ENCODE data around the gene PRMT1.

Gene PRMT1

DNA sequence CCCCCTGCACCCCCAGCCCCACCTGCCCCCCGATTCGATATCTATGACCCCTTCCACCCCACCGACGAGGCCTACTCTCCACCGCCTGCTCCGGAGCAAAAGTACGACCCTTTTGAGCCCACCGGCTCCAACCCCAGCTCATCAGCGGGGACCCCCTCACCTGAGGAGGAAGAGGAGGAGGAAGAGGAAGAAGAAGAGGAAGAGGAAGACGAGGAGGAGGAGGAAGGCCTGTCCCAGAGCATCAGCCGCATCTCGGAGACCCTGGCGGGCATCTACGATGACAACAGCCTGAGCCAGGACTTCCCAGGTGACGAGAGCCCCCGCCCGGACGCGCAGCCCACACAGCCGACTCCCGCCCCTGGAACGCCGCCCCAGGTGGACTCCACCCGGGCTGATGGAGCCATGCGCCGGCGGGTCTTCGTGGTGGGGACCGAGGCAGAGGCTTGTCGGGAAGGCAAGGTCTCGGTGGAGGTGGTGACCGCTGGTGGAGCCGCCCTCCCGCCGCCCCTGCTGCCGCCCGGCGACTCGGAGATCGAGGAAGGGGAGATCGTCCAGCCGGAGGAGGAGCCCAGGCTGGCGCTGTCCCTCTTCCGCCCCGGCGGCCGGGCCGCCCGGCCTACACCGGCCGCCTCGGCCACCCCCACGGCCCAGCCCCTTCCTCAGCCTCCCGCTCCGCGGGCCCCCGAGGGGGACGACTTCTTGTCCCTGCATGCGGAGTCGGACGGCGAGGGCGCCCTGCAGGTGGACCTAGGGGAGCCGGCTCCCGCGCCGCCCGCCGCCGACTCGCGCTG is 25.8 kb upstream of the PRMT1 start:
- in situ Hi-C loops (cut with MboI; ENCODE audit: low pct_unique_long_range_greater_than_20kb, low sequenced_read_pairs, unreplicated experiment), result no loop called here
- TF ChIP-seq, protein P1, sequence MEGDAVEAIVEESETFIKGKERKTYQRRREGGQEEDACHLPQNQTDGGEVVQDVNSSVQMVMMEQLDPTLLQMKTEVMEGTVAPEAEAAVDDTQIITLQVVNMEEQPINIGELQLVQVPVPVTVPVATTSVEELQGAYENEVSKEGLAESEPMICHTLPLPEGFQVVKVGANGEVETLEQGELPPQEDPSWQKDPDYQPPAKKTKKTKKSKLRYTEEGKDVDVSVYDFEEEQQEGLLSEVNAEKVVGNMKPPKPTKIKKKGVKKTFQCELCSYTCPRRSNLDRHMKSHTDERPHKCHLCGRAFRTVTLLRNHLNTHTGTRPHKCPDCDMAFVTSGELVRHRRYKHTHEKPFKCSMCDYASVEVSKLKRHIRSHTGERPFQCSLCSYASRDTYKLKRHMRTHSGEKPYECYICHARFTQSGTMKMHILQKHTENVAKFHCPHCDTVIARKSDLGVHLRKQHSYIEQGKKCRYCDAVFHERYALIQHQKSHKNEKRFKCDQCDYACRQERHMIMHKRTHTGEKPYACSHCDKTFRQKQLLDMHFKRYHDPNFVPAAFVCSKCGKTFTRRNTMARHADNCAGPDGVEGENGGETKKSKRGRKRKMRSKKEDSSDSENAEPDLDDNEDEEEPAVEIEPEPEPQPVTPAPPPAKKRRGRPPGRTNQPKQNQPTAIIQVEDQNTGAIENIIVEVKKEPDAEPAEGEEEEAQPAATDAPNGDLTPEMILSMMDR (IDR thresholded peaks at IDR 0.05; ENCODE audit: extremely low read depth, insufficient read depth, missing control alignments), result no peak
- DNase-seq (ENCODE audit: low spot score), result peak; percentile 19

DNA sequence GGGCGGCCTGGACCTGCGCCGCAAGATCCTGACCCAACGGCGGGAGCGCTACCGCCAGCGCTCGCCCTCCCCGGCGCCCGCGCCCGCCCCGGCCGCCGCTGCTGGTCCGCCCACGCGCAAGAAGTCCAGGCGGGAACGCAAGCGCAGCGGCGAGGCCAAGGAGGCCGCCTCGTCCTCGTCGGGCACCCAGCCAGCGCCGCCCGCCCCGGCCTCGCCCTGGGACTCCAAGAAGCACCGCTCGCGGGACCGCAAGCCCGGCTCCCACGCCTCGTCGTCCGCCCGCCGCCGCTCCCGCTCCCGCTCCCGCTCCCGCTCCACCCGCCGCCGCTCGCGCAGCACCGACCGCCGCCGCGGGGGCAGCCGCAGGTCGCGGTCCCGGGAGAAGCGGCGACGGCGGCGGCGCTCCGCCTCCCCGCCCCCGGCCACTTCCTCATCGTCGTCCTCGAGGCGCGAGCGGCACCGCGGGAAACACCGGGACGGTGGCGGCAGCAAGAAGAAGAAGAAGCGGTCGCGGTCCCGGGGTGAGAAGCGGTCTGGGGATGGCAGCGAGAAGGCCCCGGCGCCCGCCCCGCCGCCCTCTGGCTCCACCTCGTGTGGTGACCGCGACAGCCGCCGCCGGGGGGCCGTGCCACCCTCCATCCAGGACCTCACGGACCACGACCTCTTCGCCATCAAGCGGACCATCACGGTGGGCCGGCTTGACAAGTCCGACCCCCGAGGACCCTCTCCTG is 25.1 kb upstream of the PRMT1 start:
- TF ChIP-seq, protein P1 (IDR thresholded peaks at IDR 0.05; ENCODE audit: extremely low read depth, insufficient read depth, missing control alignments), result no peak
- DNase-seq (ENCODE audit: low spot score), result no peak
- in situ Hi-C loops (cut with MboI; ENCODE audit: low pct_unique_long_range_greater_than_20kb, low sequenced_read_pairs, unreplicated experiment), result no loop called here

DNA sequence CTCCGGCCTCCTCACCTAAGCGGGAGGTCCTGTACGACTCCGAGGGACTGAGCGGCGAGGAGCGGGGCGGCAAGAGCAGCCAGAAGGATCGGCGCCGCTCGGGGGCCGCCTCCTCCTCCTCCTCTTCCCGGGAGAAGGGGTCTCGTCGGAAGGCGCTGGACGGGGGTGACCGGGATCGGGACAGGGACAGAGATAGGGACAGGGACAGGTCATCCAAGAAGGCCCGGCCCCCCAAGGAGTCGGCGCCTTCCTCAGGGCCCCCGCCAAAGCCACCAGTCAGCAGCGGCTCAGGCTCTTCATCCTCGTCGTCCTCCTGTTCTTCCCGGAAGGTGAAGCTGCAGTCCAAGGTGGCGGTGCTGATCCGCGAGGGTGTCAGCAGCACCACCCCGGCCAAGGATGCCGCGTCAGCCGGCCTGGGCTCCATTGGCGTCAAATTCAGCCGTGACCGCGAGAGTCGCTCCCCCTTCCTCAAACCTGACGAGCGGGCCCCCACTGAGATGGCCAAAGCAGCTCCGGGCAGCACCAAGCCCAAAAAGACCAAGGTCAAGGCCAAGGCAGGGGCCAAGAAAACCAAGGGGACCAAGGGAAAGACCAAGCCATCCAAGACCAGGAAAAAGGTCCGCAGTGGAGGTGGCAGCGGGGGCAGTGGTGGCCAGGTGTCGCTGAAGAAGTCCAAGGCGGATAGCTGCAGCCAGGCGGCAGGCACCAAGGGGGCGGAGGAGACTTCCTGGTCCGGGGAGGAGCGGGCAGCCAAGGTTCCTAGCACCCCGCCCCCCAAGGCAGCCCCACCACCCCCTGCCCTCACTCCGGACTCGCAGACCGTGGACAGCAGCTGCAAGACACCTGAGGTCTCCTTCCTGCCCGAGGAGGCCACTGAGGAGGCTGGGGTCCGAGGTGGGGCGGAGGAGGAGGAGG is 24.3 kb upstream of the PRMT1 start:
- TF ChIP-seq, protein P1 (IDR thresholded peaks at IDR 0.05; ENCODE audit: extremely low read depth, insufficient read depth, missing control alignments), result no peak
- in situ Hi-C loops (cut with MboI; ENCODE audit: low pct_unique_long_range_greater_than_20kb, low sequenced_read_pairs, unreplicated experiment), result no loop called here

DNA sequence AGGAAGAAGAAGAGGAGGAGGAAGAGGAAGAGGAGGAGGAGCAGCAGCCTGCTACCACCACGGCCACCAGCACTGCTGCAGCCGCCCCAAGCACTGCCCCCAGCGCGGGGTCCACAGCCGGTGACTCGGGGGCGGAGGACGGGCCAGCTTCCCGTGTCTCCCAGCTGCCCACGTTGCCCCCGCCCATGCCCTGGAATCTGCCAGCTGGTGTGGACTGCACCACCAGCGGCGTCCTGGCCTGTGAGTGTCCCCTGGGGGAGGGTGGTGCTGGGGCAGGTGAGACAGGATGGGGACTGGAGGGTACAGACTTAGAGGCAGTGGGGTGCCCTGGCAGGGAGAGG is 23.6 kb upstream of the PRMT1 start:
- in situ Hi-C loops (cut with MboI; ENCODE audit: low pct_unique_long_range_greater_than_20kb, low sequenced_read_pairs, unreplicated experiment), result no loop called here
- peak; percentile 23 for DNase-seq (ENCODE audit: low spot score)
- TF ChIP-seq, protein P1 (IDR thresholded peaks at IDR 0.05; ENCODE audit: extremely low read depth, insufficient read depth, missing control alignments), result no peak

More for the DNA sequence above, 24.3 kb upstream of the PRMT1 start:
- peak; percentile 33 for DNase-seq (ENCODE audit: low spot score)

DNA sequence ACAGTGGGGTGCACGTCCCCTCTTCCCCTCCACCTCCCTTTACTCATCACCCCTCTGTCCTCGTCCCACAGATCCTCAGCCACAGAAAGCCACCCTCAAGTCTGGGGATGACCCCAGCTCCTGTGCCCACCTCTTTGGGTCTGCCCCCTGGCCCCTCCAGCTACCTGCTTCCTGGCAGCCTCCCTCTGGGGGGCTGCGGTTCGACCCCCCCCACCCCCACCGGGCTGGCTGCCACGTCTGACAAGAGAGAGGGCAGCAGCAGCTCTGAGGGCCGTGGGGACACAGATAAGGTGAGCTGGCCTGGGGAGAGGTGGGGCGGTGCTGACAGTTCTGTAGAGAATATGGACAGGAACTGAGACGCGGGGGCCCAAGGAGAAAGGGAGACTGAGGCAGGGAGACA is 22.5 kb upstream of the PRMT1 start:
- no peak for DNase-seq (ENCODE audit: low spot score)
- in situ Hi-C loops (cut with MboI; ENCODE audit: low pct_unique_long_range_greater_than_20kb, low sequenced_read_pairs, unreplicated experiment), result no loop called here
- TF ChIP-seq, protein P1 (IDR thresholded peaks at IDR 0.05; ENCODE audit: extremely low read depth, insufficient read depth, missing control alignments), result no peak
